Spleen (tissue), 7 donors: ENCODE measurements around the gene SNX24.
"Not testable (repeated sequence)": the region's sequence is repeated elsewhere in the genome, so short reads cannot be mapped to it uniquely, and the experiment has no call there.

Experiments used
- POLR2A ChIP-seq, 3 donors: fragments of 450-650 bp; IDR thresholded peaks; one replicate each; pipeline ENCODE4 v1.5.1; 2017; ENCODE audit warnings: antibody characterized with exemption in 3 of 3, mild to moderate bottlenecking in 1 of 3
- POLR2AphosphoS5 ChIP-seq, 3 donors: sonication (generic); formaldehyde crosslinking; IDR thresholded peaks; one replicate each; pipeline ENCODE4 v1.5.1; 2017; ENCODE audit warnings: antibody characterized with exemption in 3 of 3
- TF ChIP-seq, protein P1 (sequence below), 11 experiments: fragments of 200-600 bp in 7 of 11; fragments of 450-650 bp in 4 of 11; sonication (generic) in 4 of 11; IDR thresholded peaks in 8 of 11; conservative IDR thresholded peaks in 3 of 11; 1 replicate in 7 of 11; 2 replicates in 4 of 11; pipeline versions ENCODE4 v1.4.0 to v1.8.0; 2016 to 2021; ENCODE audit warnings: antibody characterized with exemption in 11 of 11, inconsistent platforms in 4 of 11, mild to moderate bottlenecking in 1 of 11
- donor health status: DM: no; HTN: no; CAD: no; lungs with moderate emphysema.
- donor health status: DM: no; HTN: no; CAD: no.
- donor health status: DM: no; HTN: no; CAD: no.

- TF ChIP-seq, protein P1, sequence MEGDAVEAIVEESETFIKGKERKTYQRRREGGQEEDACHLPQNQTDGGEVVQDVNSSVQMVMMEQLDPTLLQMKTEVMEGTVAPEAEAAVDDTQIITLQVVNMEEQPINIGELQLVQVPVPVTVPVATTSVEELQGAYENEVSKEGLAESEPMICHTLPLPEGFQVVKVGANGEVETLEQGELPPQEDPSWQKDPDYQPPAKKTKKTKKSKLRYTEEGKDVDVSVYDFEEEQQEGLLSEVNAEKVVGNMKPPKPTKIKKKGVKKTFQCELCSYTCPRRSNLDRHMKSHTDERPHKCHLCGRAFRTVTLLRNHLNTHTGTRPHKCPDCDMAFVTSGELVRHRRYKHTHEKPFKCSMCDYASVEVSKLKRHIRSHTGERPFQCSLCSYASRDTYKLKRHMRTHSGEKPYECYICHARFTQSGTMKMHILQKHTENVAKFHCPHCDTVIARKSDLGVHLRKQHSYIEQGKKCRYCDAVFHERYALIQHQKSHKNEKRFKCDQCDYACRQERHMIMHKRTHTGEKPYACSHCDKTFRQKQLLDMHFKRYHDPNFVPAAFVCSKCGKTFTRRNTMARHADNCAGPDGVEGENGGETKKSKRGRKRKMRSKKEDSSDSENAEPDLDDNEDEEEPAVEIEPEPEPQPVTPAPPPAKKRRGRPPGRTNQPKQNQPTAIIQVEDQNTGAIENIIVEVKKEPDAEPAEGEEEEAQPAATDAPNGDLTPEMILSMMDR (IDR thresholded peaks at IDR 0.05 in 8 of 11, conservative IDR thresholded peaks at IDR 0.05 in 3 of 11) = not testable (repeated sequence)
- TF ChIP-seq POLR2A, POLR2AphosphoS5 (IDR thresholded peaks at IDR 0.05): not testable (repeated sequence)
Observed at GRCh38 chr5:122968056-122968455, 122.6 kb downstream of the SNX24 start.
